HCT116 (cell line): Measurements from ENCODE around the gene SELP. TPM values are rescaled to one million over a fixed set of nuclear protein-coding genes. Genes with fewer than 3 reads are reported as not detected.

Source experiments
- ATAC-seq: fragments of 200-7000 bp; cut with Tn5 transposase; 2 replicates; pipeline ENCODE4 v1.9.1; 2020; ENCODE audit warnings: mild to moderate bottlenecking, moderate library complexity
- BruUV-seq: library from RNA; stranded (reverse); fragments of 400-500 nt; replicated peaks from 2 replicates; lab custom pipeline; 2021; lab: Mats Ljungman, UMichigan
- CTCF ChIA-PET: fragments of 300-600 bp; sonication (Branson Sonifier 250); formaldehyde crosslinking; loops from one replicate; lab custom pipeline; 2021; ENCODE audit warnings: antibody characterized with exemption; lab: Charles Lee
- POLR2A ChIA-PET: fragments of 300-600, 350-600 bp; sonication (Branson Sonifier 250); formaldehyde crosslinking; loops from one replicate; lab custom pipeline; 2021; ENCODE audit warnings: antibody characterized with exemption; lab: Charles Lee
- RAD21 ChIA-PET, 2 experiments: fragments of 300-600 bp; sonication (Branson Sonifier 250); formaldehyde crosslinking; loops; one replicate each; lab custom pipeline; 2023; ENCODE audit warnings: low total read pairs in 2 of 2; ENCODE audit not compliant: uncharacterized antibody in 2 of 2, unreplicated experiment in 2 of 2, low non-redundant PET in 1 of 2; lab: Charles Lee
- DNase-seq: peaks from one replicate; pipeline ENCODE4 v3.0.0-alpha.2; 2010; ENCODE audit warnings: low read depth, low spot score
- H2AFZ ChIP-seq: fragments of 200-600 bp; shearing (Covaris generic), sonication (generic); 2 replicates; pipeline ENCODE4 v1.6.1; 2017; ENCODE audit warnings: low read depth, mixed run types, mixed read lengths, antibody characterized with exemption, low read length; ENCODE audit not compliant: poor library complexity, severe bottlenecking
- H3K27ac ChIP-seq: 2 replicates; pipeline ENCODE4 v1.5.1; 2012; ENCODE audit warnings: low read depth, low read length
- H3K27me3 ChIP-seq: fragments of 200-600 bp; sonication (generic); 2 replicates; pipeline ENCODE4 v1.6.1; 2016; ENCODE audit warnings: mixed run types, low read length, mixed read lengths; ENCODE audit not compliant: insufficient read depth
- H3K36me3 ChIP-seq, 2 experiments: fragments of 200-500 bp in 1 of 2; fragments of 200-600 bp in 1 of 2; sonication (Bioruptor generic) in 1 of 2; sonication (generic) in 1 of 2; 2 replicates each; pipeline versions ENCODE4 v1.5.1 to v1.6.1; 2014 to 2016; ENCODE audit warnings: low read length in 2 of 2, inconsistent platforms in 1 of 2, mixed read lengths in 1 of 2, mixed run types in 1 of 2; ENCODE audit not compliant: insufficient read depth in 2 of 2, control insufficient read depth in 1 of 2
- H3K4me1 ChIP-seq, 2 experiments: fragments of 200-600 bp in 1 of 2; sonication (generic) in 1 of 2; 2 replicates each; pipeline versions ENCODE4 v1.5.1 to v1.6.1; 2012 to 2017; ENCODE audit warnings: low read length in 2 of 2, inconsistent platforms in 1 of 2, mild to moderate bottlenecking in 1 of 2, mixed read lengths in 1 of 2, mixed run types in 1 of 2, moderate library complexity in 1 of 2; ENCODE audit not compliant: insufficient read depth in 2 of 2, control insufficient read depth in 1 of 2
- H3K4me2 ChIP-seq: fragments of 200-600 bp; sonication (generic); 2 replicates; pipeline ENCODE4 v1.6.1; 2017; ENCODE audit warnings: mixed run types, low read length, mixed read lengths
- H3K4me3 ChIP-seq, 2 experiments: fragments of 200-600 bp in 1 of 2; sonication (generic) in 1 of 2; replicated peaks in 1 of 2; 2 replicates each; pipeline ENCODE4 v1.5.1; 2011 to 2016; ENCODE audit warnings: low read length in 2 of 2, control low read depth in 1 of 2, low read depth in 1 of 2, mild to moderate bottlenecking in 1 of 2, mixed read lengths in 1 of 2, mixed run types in 1 of 2
- H3K79me2 ChIP-seq: fragments of 200-600 bp; sonication (generic); 2 replicates; pipeline ENCODE4 v1.6.1; 2017; ENCODE audit warnings: mild to moderate bottlenecking, mixed run types, low read length, moderate library complexity, mixed read lengths; ENCODE audit not compliant: insufficient read depth
- H3K9ac ChIP-seq: fragments of 200-600 bp; sonication (generic); 2 replicates; pipeline ENCODE4 v1.6.1; 2016; ENCODE audit warnings: low read length, mixed read lengths
- H3K9me2 ChIP-seq: fragments of 200-600 bp; sonication (generic), shearing (Covaris generic); 2 replicates; pipeline ENCODE4 v1.6.1; 2017; ENCODE audit warnings: mixed run types, mild to moderate bottlenecking, moderate library complexity; ENCODE audit not compliant: insufficient read depth
- H3K9me3 ChIP-seq, 2 experiments: fragments of 200-500 bp in 1 of 2; fragments of 200-600 bp in 1 of 2; sonication (Bioruptor generic) in 1 of 2; sonication (generic) in 1 of 2; 2 replicates each; pipeline ENCODE4 v1.6.1; 2014 to 2017; ENCODE audit warnings: low read length in 2 of 2, mixed read lengths in 2 of 2, inconsistent platforms in 1 of 2, low read depth in 1 of 2, mild to moderate bottlenecking in 1 of 2, mixed run types in 1 of 2, moderate library complexity in 1 of 2; ENCODE audit not compliant: control insufficient read depth in 1 of 2, insufficient read depth in 1 of 2
- H4K20me1 ChIP-seq: fragments of 200-600 bp; sonication (generic), shearing (Covaris generic); 2 replicates; pipeline ENCODE4 v1.6.1; 2017; ENCODE audit warnings: mixed run types, mild to moderate bottlenecking, moderate library complexity; ENCODE audit not compliant: insufficient read depth
- CBX3 ChIP-seq: IDR thresholded peaks from 2 replicates; pipeline ENCODE4 v1.6.1; 2012; ENCODE audit warnings: low read depth
- ELF1 ChIP-seq: IDR thresholded peaks from 2 replicates; pipeline ENCODE4 v1.6.1; 2012; ENCODE audit warnings: low read depth, borderline replicate concordance
- EZH2 ChIP-seq: fragments of 200-600 bp; sonication (generic); IDR thresholded peaks from 2 replicates; pipeline ENCODE4 v1.6.1; 2017; ENCODE audit warnings: antibody characterized with exemption, mixed run types
- EZH2phosphoT487 ChIP-seq: fragments of 200-600 bp; IDR thresholded peaks from 2 replicates; pipeline ENCODE4 v1.6.1; 2018; ENCODE audit warnings: antibody characterized with exemption, borderline replicate concordance
- POLR2A ChIP-seq: IDR thresholded peaks from 2 replicates; pipeline ENCODE4 v1.7.0; 2011; ENCODE audit warnings: borderline replicate concordance; ENCODE audit not compliant: insufficient read depth, insufficient read length; ENCODE audit errors: extremely low read depth
- RAD21 ChIP-seq: IDR thresholded peaks from 2 replicates; pipeline ENCODE4 v1.6.1; 2012; ENCODE audit warnings: low read depth, mild to moderate bottlenecking
- SP1 ChIP-seq: IDR thresholded peaks from 2 replicates; pipeline ENCODE4 v1.6.1; 2012; ENCODE audit warnings: low read depth
- ZFX ChIP-seq: fragments of 450-650 bp; IDR thresholded peaks from 2 replicates; pipeline ENCODE4 v1.6.1; 2017
- intact Hi-C: fragments of 100-400 bp; cut with micrococcal nuclease; formaldehyde crosslinking; loops from 2 replicates; pipeline ENCODE4 v1.10.0; 2022
- total RNA-seq: library from RNA; stranded (reverse); gene quantifications from one replicate; pipeline ENCODE4 v1.2.1, GENCODE V29; 2021; ENCODE audit not compliant: unreplicated experiment
- TF ChIP-seq, protein P1 (sequence below), 3 experiments: fragments of 200-600 bp in 1 of 3; sonication (generic) in 1 of 3; IDR thresholded peaks in 2 of 3; conservative IDR thresholded peaks in 1 of 3; 2 replicates each; pipeline ENCODE4 v1.5.1; 2012 to 2017; ENCODE audit warnings: low read depth in 2 of 3, low read length in 2 of 3, antibody characterized with exemption in 1 of 3, borderline replicate concordance in 1 of 3, control low read depth in 1 of 3, mild to moderate bottlenecking in 1 of 3, mixed read lengths in 1 of 3, mixed run types in 1 of 3, moderate library complexity in 1 of 3; ENCODE audit not compliant: insufficient read depth in 1 of 3

The SELP gene
- total RNA-seq, 1 experiment from 2014 or later = not detected

DNA sequence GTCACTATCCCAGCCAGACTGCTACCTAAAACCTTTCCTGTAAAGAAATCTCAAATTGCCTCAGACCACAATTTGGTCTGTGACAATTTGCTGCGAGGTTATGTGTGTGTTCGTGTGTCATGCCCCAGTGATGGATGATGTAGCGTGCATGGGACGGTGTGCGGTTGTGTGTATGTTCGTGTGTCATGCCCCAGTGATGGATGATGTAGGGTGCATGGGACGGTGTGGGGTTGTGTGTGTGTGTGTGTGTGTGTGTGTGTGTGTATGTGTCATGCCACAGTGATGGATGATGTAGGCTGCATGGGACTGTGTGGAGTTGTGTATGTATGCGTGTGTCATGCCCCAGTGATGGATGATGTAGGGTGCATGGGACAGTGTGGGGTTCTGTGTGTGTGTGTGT is 9.4 kb downstream of the SELP start:
- no peak overlapping the region for H3K4me3 ChIP-seq
- no peak overlapping the region for H3K27ac ChIP-seq
- BruUV-seq = no TSS peak
- H4K20me1 ChIP-seq = no peaks in the 10 kb centered on the region
- H3K4me2 ChIP-seq = no peak overlapping the region
- H2AFZ ChIP-seq = no peak overlapping the region
- H3K79me2 ChIP-seq = no peaks in the 10 kb centered on the region
- POLR2A ChIA-PET = no interaction called here
- intact Hi-C loops = no loop called here
- no peaks in the 10 kb centered on the region for H3K4me1 ChIP-seq
- DNase-seq (no peak), ATAC-seq (no peak)
- CTCF ChIA-PET = no interaction called here
- no peak overlapping the region for H3K9ac ChIP-seq
- TF ChIP-seq EZH2 = no peak
- TF ChIP-seq ELF1 = no peak
- no peak for TF ChIP-seq SP1
- TF ChIP-seq, protein P1, sequence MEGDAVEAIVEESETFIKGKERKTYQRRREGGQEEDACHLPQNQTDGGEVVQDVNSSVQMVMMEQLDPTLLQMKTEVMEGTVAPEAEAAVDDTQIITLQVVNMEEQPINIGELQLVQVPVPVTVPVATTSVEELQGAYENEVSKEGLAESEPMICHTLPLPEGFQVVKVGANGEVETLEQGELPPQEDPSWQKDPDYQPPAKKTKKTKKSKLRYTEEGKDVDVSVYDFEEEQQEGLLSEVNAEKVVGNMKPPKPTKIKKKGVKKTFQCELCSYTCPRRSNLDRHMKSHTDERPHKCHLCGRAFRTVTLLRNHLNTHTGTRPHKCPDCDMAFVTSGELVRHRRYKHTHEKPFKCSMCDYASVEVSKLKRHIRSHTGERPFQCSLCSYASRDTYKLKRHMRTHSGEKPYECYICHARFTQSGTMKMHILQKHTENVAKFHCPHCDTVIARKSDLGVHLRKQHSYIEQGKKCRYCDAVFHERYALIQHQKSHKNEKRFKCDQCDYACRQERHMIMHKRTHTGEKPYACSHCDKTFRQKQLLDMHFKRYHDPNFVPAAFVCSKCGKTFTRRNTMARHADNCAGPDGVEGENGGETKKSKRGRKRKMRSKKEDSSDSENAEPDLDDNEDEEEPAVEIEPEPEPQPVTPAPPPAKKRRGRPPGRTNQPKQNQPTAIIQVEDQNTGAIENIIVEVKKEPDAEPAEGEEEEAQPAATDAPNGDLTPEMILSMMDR (IDR thresholded peaks at IDR 0.05 in 2 of 3, conservative IDR thresholded peaks at IDR 0.05 in 1 of 3; ENCODE audit: borderline replicate concordance in 1 of 3, insufficient read depth in 1 of 3, low read depth in 2 of 3, low read length in 2 of 3) = no peak
- TF ChIP-seq CBX3 = no peak
- H3K36me3 ChIP-seq = no peaks in the 10 kb centered on the region
- H3K27me3 ChIP-seq = no peaks in the 10 kb centered on the region
- H3K9me2 ChIP-seq = no peaks in the 10 kb centered on the region
- RAD21 ChIA-PET = no interaction called here
- no peaks in the 10 kb centered on the region for H3K9me3 ChIP-seq

GRCh38 chr1:169618367-169618766 is 11.6 kb downstream of the SELP start:
- Histone ChIP-seq H3K9me3 (no peaks in the 10 kb centered on the region), H3K79me2 (no peaks in the 10 kb centered on the region), H2AFZ (no peak overlapping the region), H3K9me2 (no peaks in the 10 kb centered on the region), H3K27ac (no peak overlapping the region), H3K36me3 (no peaks in the 10 kb centered on the region), H3K4me1 (no peaks in the 10 kb centered on the region), H4K20me1 (no peaks in the 10 kb centered on the region), H3K27me3 (peaks cover 11% of the 10 kb centered on the region; the same call in 1 of the 2 replicates), H3K9ac (no peak overlapping the region), H3K4me3 (no peak overlapping the region), H3K4me2 (no peak overlapping the region)
- TF ChIP-seq EZH2phosphoT487 (no peak), CBX3 (no peak), RAD21 (no peak), ZFX (no peak), POLR2A (no peak)
- ATAC-seq (no peak), DNase-seq (no peak)
- ChIA-PET CTCF (no interaction called here), RAD21 (no interaction called here), POLR2A (no interaction called here)
- intact Hi-C loops = no loop called here
- no TSS peak for BruUV-seq
